WERI-Rb-1 (cell line): ENCODE results near the gene CEP350.

Experiments
- DNase-seq: peaks from one replicate; pipeline ENCODE4 v3.0.0-alpha.2; 2020
- H3K27ac ChIP-seq: fragments of 250-450 bp; sonication (Bioruptor Pico); 2 replicates; pipeline ENCODE4 v1.5.1; 2020; ENCODE audit warnings: mild to moderate bottlenecking, moderate library complexity
- H3K27me3 ChIP-seq: fragments of 250-450 bp; sonication (Bioruptor Pico); 2 replicates; pipeline ENCODE4 v1.5.1; 2021; ENCODE audit warnings: mild to moderate bottlenecking, low read depth, moderate library complexity; ENCODE audit not compliant: insufficient read depth, severe bottlenecking
- H3K36me3 ChIP-seq: fragments of 250-450 bp; sonication (Bioruptor Pico); 2 replicates; pipeline ENCODE4 v1.5.1; 2020; ENCODE audit warnings: mild to moderate bottlenecking, moderate library complexity
- H3K4me3 ChIP-seq: 2 replicates; pipeline ENCODE4 v1.5.1; 2011; ENCODE audit warnings: low read depth, mild to moderate bottlenecking, control low read depth, low read length
- H3K9me3 ChIP-seq: fragments of 250-450 bp; sonication (Bioruptor Pico); 2 replicates; pipeline ENCODE4 v1.5.1; 2021; ENCODE audit warnings: mild to moderate bottlenecking, moderate library complexity; ENCODE audit not compliant: severe bottlenecking
- CTCF ChIP-seq: IDR thresholded peaks from 2 replicates; pipeline ENCODE4 v1.5.1; 2011; ENCODE audit warnings: low read depth, mild to moderate bottlenecking, control low read depth, inconsistent platforms, low read length

Gene CEP350

DNA sequence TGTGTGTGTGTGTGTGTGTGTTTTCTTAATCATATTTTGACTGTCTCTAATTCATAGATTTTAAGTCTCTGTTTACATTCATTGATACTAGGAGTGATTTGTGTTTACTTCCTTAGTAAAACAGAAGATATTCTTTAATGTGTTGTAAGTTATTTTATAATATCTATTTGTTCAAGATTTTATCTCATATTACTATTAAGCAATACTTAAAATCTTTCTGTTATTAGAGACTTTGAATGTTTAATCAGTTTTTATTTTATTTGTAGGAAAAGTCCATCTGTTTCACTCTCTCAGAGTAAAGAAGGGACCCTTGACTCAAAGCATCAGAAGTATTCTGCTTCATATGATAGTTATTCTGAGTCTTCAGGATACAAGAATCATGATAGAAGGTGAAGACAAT lies 89.2 kb downstream of the CEP350 start:
- no peaks in the 10 kb centered on the region for H3K9me3 ChIP-seq
- no peak overlapping the region for H3K27ac ChIP-seq
- TF ChIP-seq CTCF: no peak
- H3K27me3 ChIP-seq: no peaks in the 10 kb centered on the region
- no peak for DNase-seq
- H3K4me3 ChIP-seq: no peak overlapping the region
- peaks cover 66% of the 10 kb centered on the region for H3K36me3 ChIP-seq

DNA sequence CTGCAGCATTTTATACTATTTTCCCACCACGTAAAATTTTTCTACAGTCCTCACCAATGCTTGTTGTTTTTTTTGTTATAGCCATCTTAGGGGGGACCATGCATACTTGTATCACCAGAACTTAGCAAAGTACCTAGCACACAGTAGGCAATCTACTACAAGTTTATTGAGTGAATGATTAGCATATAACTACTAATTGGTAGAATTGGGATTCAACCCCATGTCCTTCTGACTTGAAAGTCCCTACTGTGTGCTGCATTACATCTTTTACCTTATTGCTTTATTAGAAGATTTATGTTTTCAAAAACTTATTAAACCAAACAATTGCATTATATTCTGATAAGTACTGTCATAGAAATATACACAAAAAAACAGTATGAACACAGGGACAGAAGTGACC lies 92.1 kb downstream of the CEP350 start:
- Histone ChIP-seq H3K27me3 (no peaks in the 10 kb centered on the region), H3K4me3 (no peak overlapping the region), H3K27ac (no peak overlapping the region), H3K9me3 (no peaks in the 10 kb centered on the region), H3K36me3 (peaks cover 80% of the 10 kb centered on the region)
- DNase-seq: no peak
- TF ChIP-seq CTCF: no peak

DNA sequence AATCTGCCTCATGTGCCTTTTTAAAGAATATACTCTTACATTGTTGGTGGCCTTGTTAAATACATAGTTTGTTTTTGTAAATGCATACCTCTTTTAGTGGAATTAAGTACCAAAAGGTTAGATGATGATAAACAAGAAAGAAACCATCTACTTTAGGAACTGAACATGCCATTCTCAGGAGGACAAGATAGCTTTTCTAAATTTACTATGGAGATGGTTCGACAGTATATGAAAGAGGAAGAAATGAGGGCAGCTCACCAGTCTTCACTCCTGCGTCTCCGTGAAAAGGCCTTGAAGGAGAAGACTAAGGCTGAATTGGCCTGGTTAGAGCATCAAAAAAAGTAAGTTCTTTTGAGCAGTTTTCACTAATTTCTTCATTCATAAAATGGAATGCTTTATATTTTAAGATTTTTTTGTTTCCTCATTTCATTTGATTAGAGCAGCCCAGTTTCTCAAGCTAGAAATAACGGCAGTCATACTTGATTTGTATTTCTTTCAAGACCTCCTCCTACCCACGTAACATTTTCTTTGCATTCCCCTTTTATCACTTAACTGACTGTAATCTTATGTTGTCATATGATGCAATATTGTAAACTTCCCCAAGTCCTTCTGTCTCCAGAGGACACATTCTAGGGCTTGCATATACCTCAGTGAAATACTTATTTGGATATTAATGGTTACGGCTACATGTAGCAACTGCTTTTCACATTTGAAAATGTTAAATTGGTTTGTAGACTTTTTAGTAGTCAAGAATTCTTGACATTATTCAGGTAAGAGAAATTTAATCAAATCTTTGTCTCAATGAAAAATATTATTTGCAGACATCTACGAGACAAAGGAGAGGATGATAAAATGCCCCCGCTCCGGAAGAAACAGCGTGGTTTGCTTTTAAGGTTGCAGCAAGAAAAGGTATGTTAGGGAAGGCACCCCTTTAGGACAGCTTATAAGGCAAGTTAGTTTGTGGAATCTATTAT lies 99.3 kb downstream of the CEP350 start:
- Histone ChIP-seq H3K36me3 (peaks cover 67% of the 10 kb centered on the region), H3K4me3 (no peak overlapping the region), H3K27me3 (no peaks in the 10 kb centered on the region), H3K9me3 (no peaks in the 10 kb centered on the region), H3K27ac (no peak overlapping the region)
- no peak for DNase-seq
- no peak for TF ChIP-seq CTCF

- H3K27ac ChIP-seq: no peak overlapping the region
- no peaks in the 10 kb centered on the region for H3K9me3 ChIP-seq
- no peak for DNase-seq
- no peak overlapping the region for H3K4me3 ChIP-seq
- no peaks in the 10 kb centered on the region for H3K27me3 ChIP-seq
- peaks cover 64% of the 10 kb centered on the region for H3K36me3 ChIP-seq
- no peak for TF ChIP-seq CTCF
These were observed 103.3 kb downstream of the CEP350 start for GRCh38 chr1:180057883-180058396.

DNA sequence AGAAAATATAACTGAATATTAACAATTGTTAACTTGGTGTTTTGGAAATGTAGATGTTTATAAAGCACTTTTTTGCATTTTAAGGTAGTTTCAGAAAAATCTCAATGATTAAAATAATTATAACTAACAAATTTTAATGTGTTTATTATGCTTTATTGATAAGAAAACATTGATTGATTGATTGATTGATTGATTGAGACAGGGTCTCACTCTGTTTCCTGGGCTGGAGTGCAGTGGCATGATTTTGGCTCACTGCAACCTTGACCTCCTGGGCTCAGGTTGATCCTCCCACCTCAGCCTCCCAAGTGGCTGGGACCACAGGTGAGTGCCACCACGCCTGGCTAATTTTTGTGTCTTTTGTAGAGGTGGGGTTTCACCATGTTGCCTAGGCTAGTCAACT lies 106.4 kb downstream of the CEP350 start:
- no peak overlapping the region for H3K4me3 ChIP-seq
- no peaks in the 10 kb centered on the region for H3K27me3 ChIP-seq
- H3K27ac ChIP-seq: no peak overlapping the region
- peaks cover 70% of the 10 kb centered on the region for H3K36me3 ChIP-seq
- H3K9me3 ChIP-seq: no peaks in the 10 kb centered on the region
- TF ChIP-seq CTCF: no peak
- no peak for DNase-seq
